Neural progenitor cell (in vitro differentiated cells): ENCODE measurements around the gene TMEM43. TPM values are rescaled to one million over a fixed set of nuclear protein-coding genes. Genes with fewer than 3 reads are reported as not detected.

ENCODE experiments used
- DNase-seq: peaks from one replicate; pipeline ENCODE4 v3.0.0-alpha.2; 2016; ENCODE audit warnings: low spot score
- H2AFZ ChIP-seq: fragments of 200-600 bp; sonication (generic); replicated peaks from 2 replicates; pipeline ENCODE4 v1.6.1; 2016; ENCODE audit warnings: antibody characterized with exemption
- H3F3A ChIP-seq: fragments of 200-600 bp; sonication (generic); 2 replicates; pipeline ENCODE4 v1.6.1; 2016; ENCODE audit warnings: antibody characterized with exemption, low read depth
- H3K27ac ChIP-seq: fragments of 200-600 bp; sonication (generic); 2 replicates; pipeline ENCODE4 v1.5.1; 2016; ENCODE audit warnings: mild to moderate bottlenecking
- H3K27me3 ChIP-seq: fragments of 200-600 bp; sonication (generic); 2 replicates; pipeline ENCODE4 v1.6.1; 2016; ENCODE audit warnings: mild to moderate bottlenecking, moderate library complexity
- H3K36me3 ChIP-seq: fragments of 200-600 bp; sonication (generic); 2 replicates; pipeline ENCODE4 v1.5.1; 2016
- H3K4me1 ChIP-seq: fragments of 200-600 bp; sonication (generic); 2 replicates; pipeline ENCODE4 v1.6.1; 2016; ENCODE audit warnings: mixed run types
- H3K4me2 ChIP-seq: fragments of 200-600 bp; sonication (generic); 2 replicates; pipeline ENCODE4 v1.6.1; 2016
- H3K4me3 ChIP-seq: fragments of 200-600 bp; sonication (generic); 2 replicates; pipeline ENCODE4 v1.5.1; 2016
- H3K79me2 ChIP-seq: fragments of 200-600 bp; sonication (generic); 2 replicates; pipeline ENCODE4 v1.6.1; 2016; ENCODE audit warnings: low read depth
- H3K9ac ChIP-seq: fragments of 200-600 bp; sonication (generic); 2 replicates; pipeline ENCODE4 v1.6.1; 2016
- H3K9me3 ChIP-seq: fragments of 200-600 bp; sonication (generic); 2 replicates; pipeline ENCODE4 v1.5.1; 2016; ENCODE audit warnings: low read depth
- H4K20me1 ChIP-seq: fragments of 200-600 bp; sonication (generic); 2 replicates; pipeline ENCODE4 v1.6.1; 2016; ENCODE audit warnings: low read depth
- H3K27ac Mint-ChIP-seq: 3 replicates; pipeline ENCODE4 v1.8.0; 2021; ENCODE audit warnings: mixed read lengths
- H3K27me3 Mint-ChIP-seq: 2 replicates; pipeline ENCODE4 v1.8.0; 2022; ENCODE audit warnings: low read depth, mild to moderate bottlenecking, inconsistent platforms, moderate library complexity, mixed read lengths; ENCODE audit not compliant: insufficient read depth
- H3K36me3 Mint-ChIP-seq: 3 replicates; pipeline ENCODE4 v1.8.0; 2021; ENCODE audit warnings: mixed read lengths
- H3K4me1 Mint-ChIP-seq: 3 replicates; pipeline ENCODE4 v1.8.0; 2021; ENCODE audit warnings: mixed read lengths
- H3K4me3 Mint-ChIP-seq: 3 replicates; pipeline ENCODE4 v1.8.0; 2021; ENCODE audit warnings: mild to moderate bottlenecking, moderate library complexity, mixed read lengths
- H3K9me3 Mint-ChIP-seq: 3 replicates; pipeline ENCODE4 v1.8.0; 2020; ENCODE audit warnings: mixed read lengths
- CTCF ChIP-seq: fragments of 200-600 bp; sonication (generic); IDR thresholded peaks from 2 replicates; pipeline ENCODE4 v1.5.1; 2017; ENCODE audit warnings: antibody characterized with exemption, mild to moderate bottlenecking
- EZH2 ChIP-seq: fragments of 200-600 bp; sonication (generic); IDR thresholded peaks from 2 replicates; pipeline ENCODE4 v1.6.1; 2017; ENCODE audit warnings: antibody characterized with exemption, mild to moderate bottlenecking, moderate library complexity
- EZH2phosphoT487 ChIP-seq: fragments of 200-600 bp; sonication (generic); IDR thresholded peaks from 2 replicates; pipeline ENCODE4 v1.6.1; 2017; ENCODE audit warnings: antibody characterized with exemption
- total RNA-seq: library from RNA; depleted of rRNA; stranded (reverse); fragments of >200 nt; gene quantifications from 2 replicates; pipeline ENCODE4 v1.2.3, GENCODE V29; 2015; ENCODE audit warnings: low replicate concordance

Gene TMEM43
- total RNA-seq, 1 donor from 2014 or later = 19.7 TPM

GRCh38 chr3:14186854-14187458, 62.1 kb downstream of the TMEM43 start:
- Mint-ChIP-seq H3K27me3 (no peaks in the 10 kb centered on the region), H3K27ac (no peak overlapping the region), H3K9me3 (peaks cover 24% of the 10 kb centered on the region), H3K36me3 (peaks cover 47% of the 10 kb centered on the region), H3K4me1 (no peaks in the 10 kb centered on the region), H3K4me3 (no peak overlapping the region)
- no peaks in the 10 kb centered on the region for H3K27me3 ChIP-seq
- H3K79me2 ChIP-seq = peaks cover 55% of the 10 kb centered on the region
- no peaks in the 10 kb centered on the region for H3F3A ChIP-seq
- H3K4me2 ChIP-seq = no peak overlapping the region
- peaks cover 13% of the 10 kb centered on the region for H3K36me3 ChIP-seq
- no peak overlapping the region for H2AFZ ChIP-seq
- TF ChIP-seq EZH2phosphoT487 = no peak
- no peak for TF ChIP-seq EZH2
- TF ChIP-seq CTCF = no peak
- no peak overlapping the region for H3K4me3 ChIP-seq
- H3K9me3 ChIP-seq = no peaks in the 10 kb centered on the region
- DNase-seq = no peak
- H3K4me1 ChIP-seq = no peaks in the 10 kb centered on the region
- no peak overlapping the region for H3K27ac ChIP-seq
- no peak overlapping the region for H3K9ac ChIP-seq
- H4K20me1 ChIP-seq = peaks cover 4% of the 10 kb centered on the region

- no peak overlapping the region for H2AFZ ChIP-seq
- H3K9me3 ChIP-seq = no peaks in the 10 kb centered on the region
- H3K9ac ChIP-seq = no peak overlapping the region
- H3K4me1 ChIP-seq = no peaks in the 10 kb centered on the region
- no peaks in the 10 kb centered on the region for H3K27me3 ChIP-seq
- H3K4me3 ChIP-seq = no peak overlapping the region
- Mint-ChIP-seq H3K4me3 (no peak overlapping the region), H3K27ac (no peak overlapping the region), H3K36me3 (peaks cover 57% of the 10 kb centered on the region), H3K27me3 (no peaks in the 10 kb centered on the region), H3K4me1 (no peaks in the 10 kb centered on the region), H3K9me3 (peaks cover 24% of the 10 kb centered on the region)
- peaks cover 12% of the 10 kb centered on the region for H3K36me3 ChIP-seq
- no peaks in the 10 kb centered on the region for H3F3A ChIP-seq
- no peaks in the 10 kb centered on the region for H4K20me1 ChIP-seq
- TF ChIP-seq CTCF (no peak), EZH2 (no peak), EZH2phosphoT487 (no peak)
- H3K4me2 ChIP-seq = no peak overlapping the region
- H3K79me2 ChIP-seq = peaks cover 63% of the 10 kb centered on the region
- H3K27ac ChIP-seq = no peak overlapping the region
- no peak for DNase-seq
Observed at GRCh38 chr3:14188041-14188754, 63.3 kb downstream of the TMEM43 start.

Other genes with a start within 250 kb of the TMEM43 start
- gene WNT7A, start 245.0 kb upstream of the TMEM43 start, total RNA-seq = not detected in 2 replicates
- gene CHCHD4, start 182 bp upstream of the TMEM43 start, total RNA-seq = 7.6 and 9.2 TPM in 2 replicates
- gene XPC, start 53.5 kb downstream of the TMEM43 start, total RNA-seq = 33.4 and 44.1 TPM in 2 replicates
- 20.9 and 36.2 TPM in 2 replicates for gene LSM3, start 53.8 kb downstream of the TMEM43 start, total RNA-seq